ENCODE measurements around the gene CCN6.
"Not testable (repeated sequence)": the region's sequence is repeated elsewhere in the genome, so short reads cannot be mapped to it uniquely, and the experiment has no call there.

Gene CCN6

DNA sequence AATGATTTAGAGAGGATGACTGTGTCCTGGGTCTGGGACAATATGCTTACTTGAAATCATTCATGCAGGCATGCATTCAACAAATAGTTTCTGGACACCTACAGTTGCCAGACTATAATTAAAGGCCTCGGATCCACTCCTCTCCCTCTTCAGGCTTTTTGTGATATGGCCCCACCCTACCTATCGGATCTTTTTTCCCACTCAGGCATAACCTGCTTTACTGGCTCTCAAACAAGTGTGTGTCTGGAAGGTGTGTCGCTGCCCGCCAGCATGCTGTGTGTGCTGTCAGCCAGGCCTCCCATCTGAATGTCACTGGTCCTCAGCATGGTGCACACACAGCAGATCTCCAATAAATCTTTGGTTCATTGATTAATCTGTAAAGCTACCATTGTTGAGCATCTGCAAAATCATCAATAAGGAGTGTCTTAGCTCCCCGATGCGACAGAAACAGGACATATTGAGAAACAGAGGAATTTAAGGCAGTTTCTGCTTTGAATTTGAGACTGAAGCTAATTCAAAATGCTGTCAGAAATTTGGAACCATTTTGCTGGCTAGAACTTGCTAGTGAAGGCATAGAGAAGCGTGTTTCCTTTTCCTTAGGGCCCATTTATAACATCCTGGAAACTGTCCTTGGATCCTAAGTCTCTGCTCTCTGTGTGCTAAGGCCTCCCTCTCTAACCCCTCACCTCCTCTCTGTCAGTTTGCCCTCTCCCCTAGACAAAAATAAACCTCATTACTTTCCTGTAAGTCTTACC lies 23.5 kb upstream of the CCN6 start:
- DNase-seq: no peak

DNA sequence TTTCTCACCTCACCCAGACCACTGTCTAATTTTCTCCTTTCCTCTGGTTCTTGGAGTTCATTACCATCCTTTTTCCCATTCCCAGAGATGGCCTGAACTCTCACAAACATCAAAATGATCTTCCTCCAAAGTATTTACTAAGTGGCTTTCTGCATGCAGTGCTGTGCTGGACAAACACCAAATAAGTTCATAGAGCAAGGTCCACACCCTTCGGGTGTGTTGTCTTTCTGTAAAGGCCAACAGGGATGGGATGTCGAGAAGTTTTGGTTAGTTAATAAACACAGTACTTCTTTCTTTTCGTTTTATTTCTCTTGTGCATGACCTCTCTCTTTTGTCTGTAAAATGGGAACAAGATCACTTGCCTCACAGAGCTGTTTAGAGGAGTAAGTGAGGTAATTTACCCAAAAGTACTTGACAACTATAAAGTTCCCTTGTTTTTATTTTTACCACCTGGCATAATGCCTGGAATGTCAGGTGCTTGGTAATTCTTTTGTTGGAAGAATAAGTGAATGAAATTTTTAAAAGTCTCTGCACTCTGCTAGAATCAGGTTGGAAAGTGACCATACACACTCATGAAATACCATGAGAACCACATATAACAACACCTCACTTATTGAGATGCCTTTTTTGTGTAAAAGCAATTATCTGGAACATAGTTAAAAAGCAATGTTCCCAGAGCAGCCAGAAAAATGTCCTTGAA lies 22.8 kb upstream of the CCN6 start:
- no peak for DNase-seq

DNA sequence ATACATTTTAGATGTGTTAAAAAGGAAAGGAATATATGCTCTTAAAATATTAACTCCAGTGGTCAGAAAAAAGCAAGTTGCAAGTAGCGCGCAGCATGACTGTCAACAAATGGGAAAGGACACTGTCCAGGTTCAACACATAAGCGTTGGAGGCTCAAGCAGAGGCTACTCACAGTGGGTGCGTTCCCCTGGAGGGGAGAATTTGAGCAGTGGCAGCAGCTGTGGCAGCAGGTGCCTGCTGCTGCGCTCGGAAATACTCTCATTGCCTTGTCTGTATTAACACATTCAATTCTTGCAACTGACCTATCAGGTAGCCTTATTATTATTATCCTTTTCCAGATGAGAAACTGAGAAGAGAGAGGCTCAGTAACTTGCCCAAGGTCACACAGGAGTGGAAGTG lies 21.9 kb upstream of the CCN6 start:
- DNase-seq: no peak

DNA sequence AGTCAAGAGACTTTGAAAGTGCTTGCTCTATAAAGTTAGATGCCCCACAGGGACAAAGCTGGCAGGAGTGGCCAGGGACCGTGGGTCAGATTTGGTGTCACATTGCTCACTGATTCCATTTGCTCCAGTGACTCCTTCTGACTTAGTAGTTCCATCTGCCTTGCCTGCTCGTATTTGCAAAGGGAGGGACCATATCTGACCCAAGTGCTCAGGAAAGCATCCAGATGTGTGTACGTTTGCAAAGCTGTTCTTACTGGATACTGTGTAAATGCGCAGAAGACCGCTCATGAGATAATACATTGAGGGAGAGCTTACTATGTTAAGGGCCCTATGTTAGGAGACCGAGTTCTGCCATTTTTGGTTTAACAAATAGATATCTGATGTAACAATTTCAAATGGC lies 21.2 kb upstream of the CCN6 start:
- no peak for DNase-seq

DNA sequence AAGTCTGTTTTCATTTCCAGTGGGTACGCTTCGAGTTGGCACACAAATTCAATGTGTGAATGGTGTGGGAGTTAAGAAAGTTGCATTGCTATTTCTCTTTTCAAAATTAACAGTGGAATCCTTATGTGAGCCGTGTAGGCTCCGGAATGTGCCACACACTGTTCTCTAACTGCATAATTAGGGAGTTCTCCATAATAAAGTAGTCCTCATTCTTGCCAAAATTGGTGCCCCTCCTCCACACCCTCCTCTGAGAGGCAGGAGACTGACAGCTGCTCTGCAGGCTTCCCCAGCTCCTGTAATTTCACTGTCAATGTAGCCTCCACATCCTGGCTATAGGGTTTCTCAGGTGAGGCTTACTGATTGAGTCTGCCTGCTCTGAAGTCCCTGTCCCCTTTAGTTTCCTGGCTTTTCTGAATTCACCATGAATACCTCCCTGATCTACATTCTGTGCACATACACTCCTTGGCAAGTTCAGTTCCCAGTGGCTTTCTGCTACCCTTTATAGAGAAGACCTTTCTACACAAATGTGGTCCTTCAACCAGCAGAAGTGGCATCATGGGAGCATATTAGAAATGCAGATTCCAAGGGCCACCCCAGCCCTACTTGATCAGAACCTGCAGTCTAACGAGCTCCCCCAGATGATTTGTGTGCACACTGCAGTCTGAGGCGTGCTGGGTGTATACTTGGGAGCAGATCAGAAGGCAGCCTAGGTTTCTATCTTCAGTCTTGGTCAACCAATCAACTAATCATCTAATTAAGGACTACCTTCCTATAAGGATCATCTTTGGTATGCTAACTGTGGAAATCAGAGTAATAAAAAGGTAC lies 19.9 kb upstream of the CCN6 start:
- no peak for DNase-seq

DNA sequence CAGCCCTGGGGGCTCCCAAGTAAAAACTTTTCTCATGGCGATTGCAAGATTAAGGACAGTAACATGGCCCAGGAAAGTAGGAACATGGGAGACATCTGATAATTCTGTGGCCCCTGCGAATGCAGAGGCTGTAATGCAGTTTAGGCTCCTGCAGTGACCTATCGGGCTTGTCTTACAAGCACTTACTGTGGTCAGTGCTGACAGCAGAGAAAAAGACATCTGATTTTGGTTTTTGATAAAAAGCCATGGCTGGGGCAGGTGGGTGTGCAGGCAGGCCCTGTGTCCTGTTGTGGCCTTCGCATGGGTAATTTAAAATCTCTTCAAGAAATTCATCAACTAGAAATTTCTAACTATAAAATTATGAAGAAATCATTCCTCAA lies 19.3 kb upstream of the CCN6 start:
- no peak for DNase-seq

DNA sequence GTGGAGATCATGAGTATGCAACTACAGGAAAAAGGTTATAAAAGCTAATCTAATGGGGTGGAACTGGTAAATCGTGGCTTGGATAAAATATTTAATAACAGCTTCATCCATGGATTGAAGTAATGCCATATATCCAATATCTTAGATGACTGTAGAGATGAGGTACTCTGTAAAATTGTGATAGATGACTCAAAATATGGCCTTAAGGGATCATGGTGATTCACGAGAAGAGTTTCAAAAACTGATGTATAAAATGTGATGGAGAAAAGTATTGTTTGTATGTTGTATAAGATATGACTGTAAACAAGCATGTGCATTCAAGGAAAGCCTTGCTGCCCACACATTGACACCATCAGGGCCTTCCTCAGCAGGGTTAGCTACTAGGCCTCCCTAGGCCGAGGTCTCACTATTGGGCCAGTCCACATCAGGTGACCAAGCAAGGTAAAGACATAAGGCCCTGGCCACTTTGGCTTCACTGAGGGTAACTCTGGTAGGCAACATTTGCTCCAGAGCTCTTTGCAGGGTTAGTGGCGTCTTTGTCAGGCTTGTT lies 17.7 kb upstream of the CCN6 start:
- DNase-seq: no peak

DNA sequence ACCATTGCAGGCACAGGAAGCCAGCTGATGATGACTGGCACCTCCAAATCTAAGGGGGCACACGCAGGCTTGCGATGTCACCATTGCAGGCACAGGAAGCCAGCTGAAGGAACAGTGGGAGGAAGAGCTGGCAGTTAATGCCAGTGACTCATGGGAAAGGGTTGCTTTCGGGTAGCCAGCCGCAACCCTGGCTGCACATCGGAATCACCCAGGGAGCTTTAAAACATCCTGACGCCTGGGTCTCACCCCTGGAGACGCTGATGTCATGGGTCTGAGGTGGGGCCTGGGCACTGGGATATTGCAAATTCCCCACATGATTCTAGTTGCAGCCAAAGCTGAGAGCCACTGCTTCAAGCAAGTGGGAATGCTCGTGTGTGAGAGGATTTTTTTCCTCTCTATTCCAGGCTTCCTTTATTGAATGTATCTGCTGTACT lies 16.1 kb upstream of the CCN6 start:
- peak; percentile 84 for DNase-seq

DNA sequence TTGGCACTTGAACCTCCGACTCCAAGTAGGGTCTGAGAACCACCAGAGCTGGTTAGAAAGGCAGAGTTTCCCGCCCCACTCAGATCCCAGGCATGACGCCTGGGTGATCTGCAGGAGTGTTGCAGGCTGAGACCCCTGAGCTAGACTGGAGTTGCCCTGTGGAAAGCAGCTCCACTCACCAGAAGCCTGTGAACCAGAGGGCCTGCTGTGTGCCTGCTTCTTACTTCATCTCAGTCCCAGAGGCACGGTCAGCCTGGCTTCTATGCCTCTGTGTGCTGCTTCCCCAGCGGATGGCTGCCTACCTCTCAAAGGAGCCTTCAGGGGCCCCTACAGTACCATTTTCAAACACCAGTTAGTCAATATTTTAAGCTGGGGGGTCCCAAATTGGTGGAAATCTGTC lies 15.6 kb upstream of the CCN6 start:
- no peak for DNase-seq

DNA sequence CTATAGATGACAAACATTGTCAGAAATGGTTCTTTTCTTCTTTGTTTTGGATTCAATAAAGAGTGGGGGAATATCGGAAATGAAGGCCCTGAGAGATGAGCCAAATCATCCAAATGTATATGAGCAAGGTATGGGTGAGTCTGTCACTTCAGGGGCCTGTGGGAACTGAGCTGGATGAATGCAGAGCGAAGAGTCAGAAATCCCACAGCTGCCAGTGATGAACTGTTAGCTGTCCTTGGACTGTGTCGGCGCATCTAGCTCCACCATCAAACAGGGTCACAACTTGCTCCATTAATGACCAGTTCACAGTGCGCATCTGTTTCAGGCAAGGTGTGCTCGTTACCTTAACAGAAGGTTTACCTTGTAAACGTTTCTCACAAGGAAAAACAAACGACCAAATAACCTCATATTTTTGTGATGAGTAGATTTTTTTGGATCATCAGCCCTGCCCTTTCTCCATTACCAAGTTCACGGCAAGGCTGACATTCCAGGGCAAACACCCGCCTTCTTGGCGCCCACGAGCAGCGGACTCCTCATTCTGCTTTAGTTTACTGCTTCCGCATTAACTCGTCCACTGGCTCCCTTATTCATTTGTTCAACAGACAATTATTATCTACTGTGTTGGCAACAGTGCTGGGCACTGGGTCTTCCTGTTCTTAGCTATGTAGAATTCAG lies 15.0 kb upstream of the CCN6 start:
- no peak for DNase-seq

DNA sequence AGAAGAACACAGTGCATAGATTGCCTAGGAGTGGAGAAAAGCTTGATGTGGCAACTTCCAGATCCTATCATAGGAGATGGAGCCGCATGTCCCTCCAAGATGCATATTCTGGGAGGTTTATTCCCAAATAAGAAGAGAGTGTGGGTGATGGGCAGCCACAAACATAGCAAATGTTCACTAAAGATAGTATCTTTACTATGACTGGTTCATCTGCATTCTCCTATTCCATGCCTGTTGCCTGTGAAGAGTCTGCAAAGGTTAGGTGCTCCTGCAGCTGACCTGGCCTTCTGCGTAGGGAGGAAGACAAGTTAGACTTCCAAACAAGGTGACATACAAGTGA lies 14.5 kb upstream of the CCN6 start:
- no peak for DNase-seq

DNA sequence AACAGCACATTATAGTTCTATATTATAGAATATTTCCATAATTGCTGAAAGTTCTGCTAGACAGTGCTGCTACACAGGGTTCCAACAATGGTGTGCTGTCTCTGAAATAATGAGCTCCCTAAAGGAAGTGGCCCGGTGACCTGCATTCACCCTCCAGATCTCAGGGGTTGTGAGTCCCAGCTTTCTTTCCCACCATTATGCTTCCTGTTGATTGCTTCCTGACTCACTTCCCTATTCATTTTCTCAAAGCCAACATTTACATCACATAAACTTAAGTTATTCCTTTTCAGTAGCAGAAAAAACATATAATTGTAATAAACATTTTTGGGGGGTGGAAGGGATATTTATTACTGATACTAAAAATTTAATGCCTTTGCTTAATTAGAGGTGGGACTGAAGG lies 12.9 kb upstream of the CCN6 start:
- DNase-seq: no peak

DNA sequence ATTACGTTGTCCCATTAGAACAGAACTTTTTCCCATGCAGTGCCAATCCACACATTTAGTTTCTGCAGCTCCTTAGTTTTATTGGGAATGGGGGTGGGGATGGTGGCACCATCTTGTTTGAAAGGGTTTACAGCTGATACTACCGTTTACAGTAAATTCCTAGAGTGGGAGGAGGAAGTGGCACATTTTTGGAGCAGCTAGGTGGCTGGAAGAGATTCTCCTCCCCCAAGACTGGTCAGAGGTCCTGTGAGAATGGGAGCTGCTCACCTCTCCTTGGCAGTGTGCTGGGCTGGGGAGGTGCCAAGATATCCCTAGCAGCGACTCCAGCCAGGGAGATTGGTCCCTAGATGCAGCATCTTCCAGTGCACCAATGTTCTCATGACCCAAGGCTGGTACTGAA lies 12.4 kb upstream of the CCN6 start:
- no peak for DNase-seq

DNA sequence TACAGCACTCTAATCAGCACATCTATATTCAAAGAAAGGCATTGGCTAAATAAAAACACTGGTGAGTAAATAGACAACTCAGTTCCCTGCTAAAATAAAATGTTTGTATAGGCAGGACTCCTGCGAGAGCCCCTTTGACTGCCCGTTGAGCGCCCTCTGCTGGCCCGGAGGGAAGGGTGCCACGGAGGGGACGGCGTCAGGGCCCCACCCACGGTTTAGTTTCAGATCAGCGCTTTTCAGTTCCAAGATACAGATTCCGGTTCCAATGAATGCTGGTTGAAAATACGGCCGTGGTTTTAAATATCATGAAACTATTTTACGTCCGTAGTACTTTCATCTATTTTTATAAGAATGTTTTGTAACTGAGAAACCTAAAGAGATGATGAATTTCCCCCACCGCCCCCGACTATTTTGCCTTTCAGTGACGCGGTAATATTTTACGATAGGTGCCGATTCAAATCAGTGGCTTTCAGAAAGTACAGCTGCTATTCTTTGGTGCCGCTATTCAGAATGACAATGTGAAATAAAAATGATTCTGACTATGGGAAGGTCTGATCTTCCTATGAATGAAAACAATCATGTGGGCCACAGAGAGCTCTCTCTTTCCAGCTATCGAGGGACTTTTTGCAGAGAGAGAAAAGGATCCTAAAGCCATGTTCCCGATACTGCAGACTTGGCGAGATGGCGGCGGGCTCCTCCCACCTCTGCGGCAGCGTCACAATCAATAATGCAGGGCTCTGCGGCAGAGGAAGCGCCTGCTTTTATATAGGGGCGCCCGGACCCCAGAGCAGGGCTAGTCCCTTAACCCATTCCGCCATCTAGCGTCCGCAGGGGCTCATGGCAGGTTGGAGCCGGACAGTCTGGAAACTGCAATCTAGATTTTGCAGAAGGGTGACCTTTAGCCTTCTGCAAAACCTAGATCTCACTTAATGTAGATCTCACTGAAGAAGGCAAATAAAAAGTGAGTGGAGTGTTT lies 10.6 kb upstream of the CCN6 start:
- peak; percentile 76 for DNase-seq

DNA sequence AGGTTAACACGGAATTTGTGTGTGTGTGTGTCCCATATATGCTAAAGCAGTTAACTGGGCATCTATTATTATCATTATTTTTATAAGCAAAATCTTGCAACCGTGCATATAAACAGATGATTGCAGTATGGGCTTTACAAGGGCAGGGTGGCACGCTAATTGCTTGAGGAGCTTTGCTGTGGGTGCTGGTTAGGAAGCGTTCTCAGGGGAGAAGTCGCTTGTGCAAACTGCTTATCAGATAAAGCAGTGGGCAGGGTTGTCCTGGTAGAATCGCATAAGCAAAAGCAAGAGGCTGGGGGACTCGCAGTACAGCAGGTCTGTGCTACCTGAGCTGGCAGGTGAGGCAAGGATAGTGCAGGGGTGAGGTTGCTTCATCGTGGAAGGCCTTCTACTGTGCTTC lies 9.7 kb upstream of the CCN6 start:
- DNase-seq: no peak

DNA sequence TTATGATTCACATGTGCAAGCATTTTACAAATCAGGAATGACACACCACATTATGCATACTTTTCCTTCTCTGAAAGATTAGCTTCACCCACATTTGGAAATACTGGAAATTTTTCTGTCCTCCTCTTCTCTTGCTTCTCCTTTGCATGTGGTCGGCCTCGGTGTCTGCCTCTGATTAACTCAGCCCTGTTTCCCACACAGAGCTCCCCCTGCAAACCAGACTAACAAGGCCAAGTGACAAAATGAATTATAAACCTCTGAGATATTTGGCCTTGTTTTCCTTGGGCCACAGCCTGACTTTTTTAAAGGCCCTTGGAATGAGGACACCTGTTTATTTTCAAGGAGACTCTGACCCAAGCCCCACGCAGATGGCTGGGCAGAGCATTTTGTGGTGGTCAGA lies 9.0 kb upstream of the CCN6 start:
- peak; percentile 44 for DNase-seq

DNA sequence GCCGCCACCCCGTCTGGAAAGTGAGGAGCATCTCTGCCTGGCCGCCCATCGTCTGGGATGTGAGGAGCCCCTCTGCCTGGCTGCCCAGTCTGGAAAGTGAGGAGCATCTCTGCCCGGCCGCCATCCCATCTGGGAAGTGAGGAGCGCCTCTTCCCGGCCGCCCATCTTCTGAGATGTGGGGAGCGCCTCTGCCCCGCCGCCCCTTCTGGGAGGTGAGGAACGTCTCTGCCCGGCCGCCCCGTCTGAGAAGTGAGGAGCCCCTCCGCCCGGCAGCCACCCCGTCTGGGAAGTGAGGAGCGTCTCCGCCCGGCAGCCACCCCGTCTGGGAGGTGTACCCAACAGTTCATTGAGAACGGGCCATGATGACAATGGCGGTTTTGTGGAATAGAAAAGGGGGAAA lies 6.4 kb upstream of the CCN6 start:
- DNase-seq: not testable (repeated sequence)

DNA sequence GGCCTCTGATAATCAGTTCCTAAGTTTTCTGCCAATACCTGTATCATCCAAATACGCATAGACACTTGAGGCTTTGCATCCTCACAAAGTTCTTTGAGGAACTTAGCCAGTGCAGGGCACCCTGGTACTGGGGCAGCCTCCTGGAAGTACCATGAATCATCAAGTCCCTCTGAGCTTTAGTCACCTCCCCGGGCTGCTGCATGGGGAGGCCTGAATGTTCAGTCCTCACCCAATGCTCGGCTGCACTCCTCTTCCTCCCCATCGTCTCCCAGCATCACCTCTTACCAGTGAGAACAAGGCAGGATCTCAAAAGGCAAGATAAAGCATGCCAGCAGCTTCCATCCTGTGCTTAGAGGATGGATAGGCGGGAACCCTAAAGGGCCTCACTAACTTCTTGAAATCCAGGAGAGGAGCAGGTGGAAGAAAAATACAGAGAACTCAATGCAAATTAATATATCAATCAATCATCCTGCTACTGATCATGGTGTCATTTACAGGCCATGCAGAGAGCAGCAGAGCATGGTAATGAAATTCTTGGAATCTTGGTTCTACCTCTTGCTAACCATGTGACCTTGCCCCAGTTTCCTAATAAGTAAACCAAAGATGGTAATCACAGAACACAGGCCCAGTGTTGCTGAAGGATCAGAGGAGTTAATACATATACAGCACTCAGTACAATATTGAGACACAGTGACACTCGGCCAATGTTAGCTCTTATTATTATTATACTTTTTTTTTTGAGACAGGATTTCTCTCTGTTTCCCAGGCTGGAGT lies 4.7 kb upstream of the CCN6 start:
- DNase-seq: no peak

DNA sequence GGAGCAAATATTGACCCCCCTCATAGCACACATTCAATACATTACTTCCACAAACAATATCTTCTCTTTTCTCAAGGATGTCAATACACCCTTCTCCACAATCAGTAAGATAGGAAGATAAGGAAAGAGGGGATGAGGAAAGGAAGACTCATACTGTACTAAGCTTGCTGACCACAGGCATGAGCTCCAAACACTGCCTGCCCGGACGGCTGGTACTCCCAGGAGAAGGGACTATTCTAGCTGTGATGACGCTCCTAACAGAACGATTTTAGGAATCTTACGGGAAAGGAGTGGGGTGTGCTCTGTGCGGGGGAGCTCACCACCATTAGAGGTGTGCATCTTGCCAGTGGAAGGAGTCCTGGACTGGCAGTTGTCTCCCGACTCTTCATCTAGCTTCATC lies 3.9 kb upstream of the CCN6 start:
- no peak for DNase-seq

DNA sequence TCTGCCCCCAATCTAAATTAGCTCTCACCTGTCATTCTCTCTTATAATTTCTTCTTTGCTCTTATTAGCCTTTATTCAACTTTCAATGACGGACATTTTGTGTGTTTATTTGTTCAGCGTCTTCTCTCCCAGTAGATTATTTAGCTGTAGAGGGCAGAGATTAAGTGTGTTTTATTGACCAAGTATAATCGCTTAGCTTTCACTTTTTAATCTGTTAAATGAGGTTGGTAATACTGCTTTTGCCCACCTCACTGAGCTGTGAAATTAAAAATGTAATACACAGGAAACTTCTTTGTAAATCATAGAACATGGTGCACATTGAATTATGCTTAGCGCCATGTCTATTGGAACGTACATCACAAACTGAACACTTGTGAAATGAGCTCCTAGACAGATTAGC lies 3.5 kb upstream of the CCN6 start:
- no peak for DNase-seq

DNA sequence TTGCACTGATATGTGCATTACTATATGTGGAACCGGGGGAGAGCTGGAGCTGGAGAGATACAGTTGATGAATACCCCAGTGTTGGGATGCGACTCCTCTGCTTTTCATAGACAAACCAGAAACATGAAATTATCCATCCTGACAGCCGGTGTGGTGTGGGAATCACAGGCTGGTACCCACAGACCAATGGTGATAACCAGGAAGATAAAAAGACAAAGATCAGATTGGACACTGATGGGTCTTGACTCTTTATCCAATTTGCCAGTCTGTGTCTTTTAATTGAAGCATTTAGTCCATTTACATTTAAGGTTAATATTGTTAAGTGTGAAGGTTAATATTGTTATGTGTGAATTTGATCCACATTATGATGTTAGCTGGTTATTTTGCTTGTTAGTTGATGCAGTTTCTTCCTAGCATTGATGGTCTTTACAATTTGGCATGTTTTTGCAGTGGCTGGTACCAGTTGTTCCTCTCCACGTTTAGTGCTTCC lies 2.6 kb upstream of the CCN6 start:
- not testable (repeated sequence) for DNase-seq
